NB4 (cell line): Measurements from ENCODE around the gene DAPK1.

ENCODE experiments used
- MYC ChIP-seq: IDR thresholded peaks from 2 replicates; pipeline ENCODE4 v1.6.1; 2011; ENCODE audit warnings: low read depth, low read length
- POLR2A ChIP-seq: IDR thresholded peaks from 2 replicates; pipeline ENCODE4 v1.6.1; 2011; ENCODE audit warnings: mild to moderate bottlenecking; ENCODE audit not compliant: insufficient read length; ENCODE audit errors: extremely low read depth
- TF ChIP-seq, protein P1 (sequence below): IDR thresholded peaks from one replicate; pipeline ENCODE4 v1.5.1; 2012; ENCODE audit warnings: low read depth, low read length
- TF ChIP-seq, protein P2 (sequence below): IDR thresholded peaks from 2 replicates; pipeline ENCODE4 v1.6.1; 2011; ENCODE audit warnings: low read depth, low read length

DNA sequence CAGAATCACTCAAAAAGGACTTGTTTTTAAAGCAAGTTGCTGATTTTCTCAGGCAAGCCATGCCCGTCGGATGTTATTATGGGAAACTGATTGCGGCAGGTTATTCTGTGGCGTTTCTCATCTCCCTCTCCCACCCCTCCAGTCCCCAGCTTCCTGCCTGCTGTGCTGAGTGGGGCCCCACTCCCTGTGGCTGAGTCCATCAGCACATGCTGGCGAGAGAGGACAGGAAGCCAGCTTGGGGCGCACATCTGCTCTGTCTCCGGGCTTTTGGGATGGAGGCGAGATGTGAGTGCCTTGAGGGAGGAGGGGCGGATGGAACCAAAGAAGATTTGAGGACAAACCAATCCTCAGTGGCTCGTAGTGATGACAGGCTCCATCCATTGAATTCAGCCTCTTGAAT is 108.0 kb downstream of the DAPK1 start:
- TF ChIP-seq, protein P1, sequence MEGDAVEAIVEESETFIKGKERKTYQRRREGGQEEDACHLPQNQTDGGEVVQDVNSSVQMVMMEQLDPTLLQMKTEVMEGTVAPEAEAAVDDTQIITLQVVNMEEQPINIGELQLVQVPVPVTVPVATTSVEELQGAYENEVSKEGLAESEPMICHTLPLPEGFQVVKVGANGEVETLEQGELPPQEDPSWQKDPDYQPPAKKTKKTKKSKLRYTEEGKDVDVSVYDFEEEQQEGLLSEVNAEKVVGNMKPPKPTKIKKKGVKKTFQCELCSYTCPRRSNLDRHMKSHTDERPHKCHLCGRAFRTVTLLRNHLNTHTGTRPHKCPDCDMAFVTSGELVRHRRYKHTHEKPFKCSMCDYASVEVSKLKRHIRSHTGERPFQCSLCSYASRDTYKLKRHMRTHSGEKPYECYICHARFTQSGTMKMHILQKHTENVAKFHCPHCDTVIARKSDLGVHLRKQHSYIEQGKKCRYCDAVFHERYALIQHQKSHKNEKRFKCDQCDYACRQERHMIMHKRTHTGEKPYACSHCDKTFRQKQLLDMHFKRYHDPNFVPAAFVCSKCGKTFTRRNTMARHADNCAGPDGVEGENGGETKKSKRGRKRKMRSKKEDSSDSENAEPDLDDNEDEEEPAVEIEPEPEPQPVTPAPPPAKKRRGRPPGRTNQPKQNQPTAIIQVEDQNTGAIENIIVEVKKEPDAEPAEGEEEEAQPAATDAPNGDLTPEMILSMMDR = no peak
- TF ChIP-seq POLR2A (no peak), MYC (no peak)
- TF ChIP-seq, protein P2, sequence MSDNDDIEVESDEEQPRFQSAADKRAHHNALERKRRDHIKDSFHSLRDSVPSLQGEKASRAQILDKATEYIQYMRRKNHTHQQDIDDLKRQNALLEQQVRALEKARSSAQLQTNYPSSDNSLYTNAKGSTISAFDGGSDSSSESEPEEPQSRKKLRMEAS = no peak
